ENCODE measurements around the gene NRXN3.
A peak's percentile ranks its signal among the peaks of the same experiment; 100 is the strongest.

NRXN3 gene

DNA sequence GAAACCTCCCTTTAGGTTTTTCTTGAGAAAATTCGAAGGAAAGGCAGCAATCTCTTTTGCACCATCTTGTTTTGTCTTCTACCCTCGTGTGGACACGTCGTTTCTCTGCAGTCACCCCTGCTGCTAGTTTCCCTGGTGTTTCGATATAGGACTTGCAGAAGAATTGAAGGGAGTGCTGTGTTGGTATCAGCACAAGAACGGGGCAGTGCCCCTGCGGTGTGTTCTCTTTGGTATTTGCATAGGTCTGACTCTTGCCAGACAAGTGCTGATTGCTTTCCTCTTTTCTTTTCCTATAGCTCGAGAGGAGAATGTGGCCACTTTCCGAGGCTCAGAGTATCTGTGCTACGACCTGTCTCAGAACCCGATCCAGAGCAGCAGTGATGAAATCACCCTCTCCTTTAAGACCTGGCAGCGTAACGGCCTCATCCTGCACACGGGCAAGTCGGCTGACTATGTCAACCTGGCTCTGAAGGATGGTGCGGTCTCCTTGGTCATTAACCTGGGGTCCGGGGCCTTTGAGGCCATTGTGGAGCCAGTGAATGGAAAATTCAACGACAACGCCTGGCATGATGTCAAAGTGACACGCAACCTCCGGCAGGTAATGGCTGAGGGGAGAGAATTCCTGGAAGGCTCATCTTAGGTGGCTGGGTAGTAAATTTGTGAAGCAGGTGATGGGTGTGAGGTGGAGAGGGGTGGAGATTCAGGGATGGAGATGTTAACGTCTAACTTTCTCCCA lies 474.8 kb downstream of the NRXN3 start:
- no peak for DNase-seq (ENCODE audit: low read depth)

GRCh38 chr14:78652727-78653126 lies 482.6 kb downstream of the NRXN3 start:
- no peak for DNase-seq (ENCODE audit: low read depth)

GRCh38 chr14:78653173-78653572 lies 483.0 kb downstream of the NRXN3 start:
- DNase-seq (ENCODE audit: low read depth) = no peak

DNA sequence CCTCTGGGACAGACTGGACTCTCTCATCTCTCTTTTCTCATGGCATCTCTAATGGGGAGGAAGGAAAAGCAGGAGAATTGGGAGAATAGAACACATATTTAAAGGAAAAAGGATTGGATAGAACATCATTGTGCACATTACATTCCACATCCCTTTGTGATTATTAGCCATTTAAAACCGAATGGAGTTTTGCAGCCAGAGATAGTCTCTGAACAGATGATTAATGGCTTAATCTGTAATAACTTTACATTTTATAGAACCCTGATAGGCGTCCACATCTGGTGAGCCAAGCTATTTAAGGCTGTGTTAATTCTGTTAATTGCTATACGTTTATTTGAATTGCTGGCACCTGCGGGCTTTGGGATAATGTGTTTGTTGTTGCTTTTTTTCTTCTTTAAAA lies 487.3 kb downstream of the NRXN3 start:
- DNase-seq (ENCODE audit: low read depth) = no peak

GRCh38 chr14:78664841-78665240 lies 494.7 kb downstream of the NRXN3 start:
- DNase-seq (ENCODE audit: low read depth) = no peak

GRCh38 chr14:78666336-78667056 lies 496.3 kb downstream of the NRXN3 start:
- no peak for DNase-seq (ENCODE audit: low read depth)

- no peak for DNase-seq (ENCODE audit: low read depth)
Observed at GRCh38 chr14:78667141-78667540, 497.0 kb downstream of the NRXN3 start.

- no peak for DNase-seq (ENCODE audit: low read depth)
Observed at GRCh38 chr14:78673845-78674244, 503.7 kb downstream of the NRXN3 start.

- DNase-seq (ENCODE audit: low read depth) = no peak
Observed at GRCh38 chr14:78674820-78675219, 504.6 kb downstream of the NRXN3 start.

- no peak for DNase-seq (ENCODE audit: low read depth)
Observed at GRCh38 chr14:78683206-78683605, 513.0 kb downstream of the NRXN3 start.

- no peak for DNase-seq (ENCODE audit: low read depth)
Observed at GRCh38 chr14:78683981-78684380, 513.8 kb downstream of the NRXN3 start.

DNA sequence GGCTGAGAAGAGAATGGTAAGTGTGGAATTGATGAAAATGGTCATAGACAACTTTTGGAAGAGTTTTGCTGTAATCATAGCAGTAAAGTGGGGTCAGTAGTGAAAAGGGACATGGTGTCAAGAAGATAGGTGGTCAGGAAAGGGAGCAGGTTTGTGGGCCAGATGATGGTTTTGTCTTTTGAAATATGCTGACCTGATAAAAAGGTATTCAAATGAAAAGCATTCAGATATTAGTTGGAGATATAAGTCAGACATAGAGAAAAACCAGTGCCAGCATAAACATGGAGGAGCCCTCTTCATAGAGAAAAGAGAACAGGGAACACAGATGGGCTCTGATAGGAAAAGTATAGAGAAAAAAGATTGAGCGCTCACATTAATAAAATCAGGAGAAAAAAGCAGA lies 518.3 kb downstream of the NRXN3 start:
- no peak for DNase-seq (ENCODE audit: low read depth)

DNA sequence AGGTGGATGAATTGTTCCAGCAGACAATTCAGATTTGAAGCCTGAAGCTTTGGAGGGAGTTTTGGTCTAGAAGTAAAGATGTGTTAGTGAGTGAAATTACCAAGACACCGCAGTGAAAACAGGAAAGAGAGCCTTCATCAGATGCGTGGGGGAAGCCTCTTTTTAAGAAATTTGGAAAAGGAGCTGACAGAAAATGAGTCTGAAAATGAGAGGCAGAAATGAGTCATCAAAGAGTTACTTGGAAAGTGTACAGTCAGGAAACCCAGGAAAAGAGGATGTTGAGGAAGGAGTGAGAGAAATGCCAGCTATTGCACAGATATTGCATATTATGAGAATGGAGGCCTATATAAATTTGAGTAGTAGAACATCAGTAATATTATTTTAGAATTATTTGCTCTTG lies 520.7 kb downstream of the NRXN3 start:
- no peak for DNase-seq (ENCODE audit: low read depth)

DNA sequence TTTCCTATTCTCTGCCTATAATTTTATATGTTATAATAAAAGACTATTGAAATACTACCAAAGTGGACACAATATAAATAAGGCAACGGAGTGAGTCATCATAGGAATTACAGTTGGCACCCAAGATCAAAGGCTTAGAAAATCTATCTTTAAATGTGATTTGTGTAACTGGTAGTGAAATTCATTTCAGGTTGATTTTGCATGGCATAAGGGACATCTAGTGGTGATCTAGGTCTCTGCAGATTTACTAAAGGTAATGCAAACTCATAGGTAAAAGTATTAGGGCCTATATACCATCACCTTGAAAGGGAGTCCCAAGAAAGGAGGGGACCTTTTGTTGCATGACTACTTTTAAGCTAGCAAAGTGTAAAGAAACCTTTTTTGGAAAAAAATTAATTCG lies 527.2 kb downstream of the NRXN3 start:
- DNase-seq (ENCODE audit: low read depth) = peak; percentile 41

- DNase-seq (ENCODE audit: low read depth) = no peak
Observed at GRCh38 chr14:78698991-78699390, 528.8 kb downstream of the NRXN3 start.

- peak; percentile 6 for DNase-seq (ENCODE audit: low read depth)
Observed at GRCh38 chr14:78700236-78700635, 530.1 kb downstream of the NRXN3 start.

DNA sequence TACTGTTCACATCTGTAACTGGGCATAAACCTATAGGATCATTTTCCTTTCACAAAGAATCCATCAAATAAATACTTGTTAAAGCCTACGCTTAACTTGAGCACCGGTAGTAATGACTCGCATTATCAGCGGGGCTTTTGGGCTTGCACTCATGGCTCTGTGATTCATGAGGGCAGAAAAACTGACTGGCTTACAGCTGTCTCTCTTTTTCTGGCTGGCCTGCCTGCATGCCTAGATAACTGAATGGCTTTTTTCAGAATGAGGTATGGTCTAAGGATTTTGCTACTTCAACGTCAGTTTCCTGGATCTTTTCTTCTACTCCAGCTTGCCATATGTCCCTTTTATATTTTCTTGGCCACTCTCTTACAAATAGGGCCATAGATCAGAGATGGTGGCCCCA lies 531.1 kb downstream of the NRXN3 start:
- DNase-seq (ENCODE audit: low read depth) = no peak

DNA sequence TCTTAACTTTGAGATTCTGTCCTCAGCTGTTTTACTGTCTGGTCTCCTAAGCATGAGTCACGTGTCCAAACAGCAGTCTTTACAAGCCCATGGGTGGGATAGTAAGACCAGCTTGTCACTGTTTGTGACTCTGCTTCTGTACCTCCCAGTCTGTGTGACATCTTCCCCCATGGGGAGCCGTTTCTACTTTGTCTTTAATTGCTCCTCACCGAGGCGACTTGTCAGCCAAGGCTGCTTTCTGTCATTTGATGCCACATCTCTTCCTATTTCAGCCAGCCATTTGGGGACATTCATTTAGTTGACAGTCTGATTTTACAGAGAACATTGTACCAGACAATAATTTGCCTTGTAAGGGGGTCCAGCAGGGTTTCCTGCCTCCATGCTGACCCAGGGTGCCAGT lies 534.8 kb downstream of the NRXN3 start:
- DNase-seq (ENCODE audit: low read depth) = no peak

DNA sequence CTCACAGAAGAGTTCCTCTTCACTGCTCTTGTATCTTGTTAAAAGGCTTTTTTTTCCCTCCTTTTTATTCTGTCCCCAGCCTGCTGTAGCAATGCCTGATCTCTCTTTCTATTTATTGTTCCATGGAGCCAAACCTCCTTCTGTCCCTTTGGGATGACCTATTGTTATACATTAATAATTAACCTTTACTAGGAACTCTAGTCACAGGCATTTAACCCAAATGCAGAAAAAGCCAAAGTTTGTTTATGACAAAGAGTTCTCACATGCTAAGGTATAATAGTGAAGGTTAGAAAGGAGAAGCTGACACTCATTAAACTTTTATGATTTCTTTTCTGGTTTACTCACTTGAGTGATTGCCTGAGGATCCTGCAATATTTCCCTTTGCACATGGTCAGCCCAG lies 535.8 kb downstream of the NRXN3 start:
- DNase-seq (ENCODE audit: low read depth) = no peak

- DNase-seq (ENCODE audit: low read depth) = no peak
Observed at GRCh38 chr14:78709795-78710557, 539.8 kb downstream of the NRXN3 start.

DNA sequence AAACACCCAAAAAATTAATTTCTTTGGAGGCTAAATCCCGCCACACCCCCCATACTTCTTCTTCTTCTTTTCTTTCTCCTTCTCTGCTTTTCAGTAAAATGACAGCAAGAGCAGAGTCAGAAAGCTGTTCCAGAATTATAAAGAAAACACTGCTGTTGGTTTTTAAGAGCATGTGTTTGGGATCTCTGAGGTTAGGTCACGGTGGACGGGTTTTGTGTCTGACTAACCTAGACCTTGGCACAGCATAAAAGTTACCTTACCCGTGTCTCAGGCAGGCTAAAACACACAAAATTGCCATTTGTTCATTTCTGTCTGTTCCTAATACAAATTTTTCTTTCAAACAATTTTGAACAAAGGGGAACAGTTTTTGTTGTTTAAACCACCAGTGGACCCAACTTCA lies 540.8 kb downstream of the NRXN3 start:
- DNase-seq (ENCODE audit: low read depth) = no peak

DNA sequence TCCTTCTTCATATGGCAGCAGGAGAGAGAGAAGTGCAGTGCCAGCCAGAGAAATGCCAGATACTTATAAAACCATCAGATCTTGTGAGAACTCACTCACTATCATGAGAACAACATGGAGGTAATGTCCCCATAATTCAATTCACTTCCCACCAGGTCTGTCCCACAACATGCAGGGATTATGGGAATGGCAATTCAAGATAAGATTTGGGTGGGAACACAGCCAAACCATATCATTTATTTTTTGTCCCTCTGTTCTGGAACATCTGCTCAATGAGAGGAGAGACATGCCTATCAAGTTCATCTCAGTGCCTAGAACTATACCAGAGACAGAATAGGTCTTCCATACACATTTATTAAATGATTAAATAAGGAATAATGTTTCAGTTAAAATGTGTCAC lies 543.5 kb downstream of the NRXN3 start:
- DNase-seq (ENCODE audit: low read depth) = no peak

GRCh38 chr14:78714711-78715110 lies 544.5 kb downstream of the NRXN3 start:
- no peak for DNase-seq (ENCODE audit: low read depth)
